ENCODE measurements around the gene B3GNT7. TPM values are rescaled to one million over a fixed set of nuclear protein-coding genes. Genes with fewer than 3 reads are reported as not detected.

The B3GNT7 gene
- total RNA-seq, 2 experiments from 2014 or later: 7.8 to 8.7 TPM

DNA sequence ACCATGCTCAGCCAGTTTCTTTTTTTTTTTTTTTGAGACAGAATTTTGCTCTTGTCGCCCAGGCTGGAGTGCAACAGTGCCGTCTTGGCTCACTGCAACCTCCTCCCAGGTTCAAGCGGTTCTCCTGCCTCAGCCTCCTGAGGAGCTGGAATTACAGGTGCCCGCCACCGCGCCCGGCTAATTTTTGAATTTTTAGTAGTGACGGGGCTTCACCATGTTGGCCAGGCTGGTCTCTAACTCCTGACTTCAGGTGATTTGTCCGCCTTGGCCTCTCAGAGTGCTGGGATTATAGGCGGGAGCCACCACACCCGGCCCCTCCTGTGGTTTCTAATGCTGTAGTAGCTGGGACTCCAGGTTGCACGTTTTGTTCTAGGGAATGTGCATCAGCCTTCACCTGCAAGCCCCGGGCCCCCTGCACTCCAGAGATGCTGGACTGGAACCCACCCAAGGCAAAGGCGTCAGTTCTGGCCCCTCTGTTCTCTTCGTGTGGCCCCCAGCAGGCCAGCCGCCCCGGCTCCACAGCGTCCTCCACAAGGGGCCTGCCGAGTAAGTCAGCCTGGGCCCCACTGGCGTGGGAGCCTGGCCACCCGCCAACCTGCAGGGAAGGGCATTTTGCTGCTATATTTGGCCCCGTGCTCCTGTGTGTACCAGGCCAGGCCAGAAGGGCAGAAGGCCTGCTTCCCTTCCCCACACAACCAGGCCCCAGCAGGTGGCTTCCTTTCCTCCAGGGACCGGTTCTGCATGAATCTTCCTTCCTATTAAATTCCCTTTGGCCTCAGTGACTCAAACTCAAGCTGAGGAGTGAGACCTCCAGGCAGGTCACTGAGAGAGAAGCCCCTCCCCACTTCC lies 25.7 kb upstream of the B3GNT7 start:
- Histone ChIP-seq H4K20me1 (ENCODE audit: insufficient read depth, low read length) (no peaks in the 10 kb centered on the region), H3K9me3 (ENCODE audit: low read length) (no peaks in the 10 kb centered on the region), H3K36me3 (ENCODE audit: insufficient read depth, low read length) (no peaks in the 10 kb centered on the region), H3K4me1 (ENCODE audit: insufficient read depth, low read length, poor library complexity, severe bottlenecking) (peaks cover 2% of the 10 kb centered on the region), H3K4me3 (ENCODE audit: low read depth, low read length, poor library complexity, severe bottlenecking) (no peak overlapping the region), H2AFZ (ENCODE audit: low read length) (no peak overlapping the region), H3K9me2 (ENCODE audit: insufficient read depth, low read length) (no peaks in the 10 kb centered on the region), H3K4me2 (ENCODE audit: low read length) (no peak overlapping the region), H3K79me2 (ENCODE audit: insufficient read depth, low read depth, low read length) (no peaks in the 10 kb centered on the region), H3K27ac (ENCODE audit: low read depth, low read length, poor library complexity, severe bottlenecking) (no peak overlapping the region)
- POLR2A ChIA-PET: no interaction called here
- DNase-seq (ENCODE audit: low spot score): no peak
- TF ChIP-seq EZH2phosphoT487 (IDR thresholded peaks at IDR 0.05; ENCODE audit: borderline replicate concordance, low read depth, low read length): no peak
- no peak for TF ChIP-seq CTCF (conservative IDR thresholded peaks at IDR 0.05; ENCODE audit: low read length)
- no TSS peak for BruUV-seq (replicated peaks)
- CTCF ChIA-PET (ENCODE audit: unreplicated experiment): no interaction called here
- intact Hi-C loops (cut with micrococcal nuclease; ENCODE audit: unreplicated experiment): no loop called here

- Histone ChIP-seq H3K79me2 (ENCODE audit: insufficient read depth, low read depth, low read length) (no peaks in the 10 kb centered on the region), H3K9me2 (ENCODE audit: insufficient read depth, low read length) (no peaks in the 10 kb centered on the region), H3K9me3 (ENCODE audit: low read length) (no peaks in the 10 kb centered on the region), H3K27ac (ENCODE audit: low read depth, low read length, poor library complexity, severe bottlenecking) (no peak overlapping the region), H3K4me3 (ENCODE audit: low read depth, low read length, poor library complexity, severe bottlenecking) (no peak overlapping the region), H3K4me2 (ENCODE audit: low read length) (no peak overlapping the region), H2AFZ (ENCODE audit: low read length) (no peak overlapping the region), H3K4me1 (ENCODE audit: insufficient read depth, low read length, poor library complexity, severe bottlenecking) (no peaks in the 10 kb centered on the region), H3K36me3 (ENCODE audit: insufficient read depth, low read length) (no peaks in the 10 kb centered on the region), H4K20me1 (ENCODE audit: insufficient read depth, low read length) (no peaks in the 10 kb centered on the region)
- intact Hi-C loops (cut with micrococcal nuclease; ENCODE audit: unreplicated experiment): no loop called here
- DNase-seq (ENCODE audit: low spot score): no peak
- no TSS peak for BruUV-seq (replicated peaks)
- TF ChIP-seq EZH2phosphoT487 (IDR thresholded peaks at IDR 0.05; ENCODE audit: borderline replicate concordance, low read depth, low read length) (no peak), CTCF (conservative IDR thresholded peaks at IDR 0.05; ENCODE audit: low read length) (no peak)
- ChIA-PET POLR2A (no interaction called here), CTCF (ENCODE audit: unreplicated experiment) (interaction anchor here (0.6 kb wide), 1 partner anchor 73 kb away, joined by 3 read pairs; no protein-coding TSS in a partner anchor)
Observed at GRCh38 chr2:231370429-231370748, 25.1 kb upstream of the B3GNT7 start.

DNA sequence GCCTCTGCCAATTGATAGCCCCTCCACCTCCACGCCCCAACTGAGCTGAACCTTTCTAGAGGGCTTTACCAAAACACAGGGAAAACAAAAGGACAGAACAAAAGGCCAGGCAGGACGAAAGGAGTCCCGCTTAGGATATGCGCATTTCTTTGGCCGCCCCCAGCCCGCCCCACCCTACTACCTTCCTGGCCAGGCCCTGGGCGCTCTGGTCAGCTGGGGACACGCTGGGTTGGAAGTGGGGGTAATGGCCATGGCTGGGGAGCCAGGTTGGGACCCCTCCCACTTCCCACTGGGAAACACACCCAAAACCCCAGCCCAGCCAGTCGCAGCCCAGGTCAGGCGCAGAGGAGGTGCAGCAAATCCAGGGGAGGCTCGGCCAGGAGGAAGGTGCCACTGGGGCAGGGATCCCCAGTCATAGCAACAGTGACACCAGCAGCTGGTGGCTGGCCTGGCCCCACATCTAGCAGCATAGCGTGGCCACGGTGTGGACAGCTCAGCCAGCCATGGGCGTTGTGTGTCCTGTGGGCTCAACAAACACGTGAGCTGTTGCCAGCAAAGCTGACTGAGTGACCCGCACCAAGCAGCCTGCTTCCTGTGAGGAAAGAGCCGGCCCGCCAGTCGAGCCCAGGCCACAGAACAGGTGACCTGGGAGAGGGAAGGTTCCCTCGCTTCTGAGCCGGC lies 24.6 kb upstream of the B3GNT7 start:
- no peak for TF ChIP-seq CTCF (conservative IDR thresholded peaks at IDR 0.05; ENCODE audit: low read length)
- no peak for TF ChIP-seq EZH2phosphoT487 (IDR thresholded peaks at IDR 0.05; ENCODE audit: borderline replicate concordance, low read depth, low read length)
- no TSS peak for BruUV-seq (replicated peaks)
- H4K20me1 ChIP-seq (ENCODE audit: insufficient read depth, low read length): no peaks in the 10 kb centered on the region
- H2AFZ ChIP-seq (ENCODE audit: low read length): no peak overlapping the region
- H3K4me1 ChIP-seq (ENCODE audit: insufficient read depth, low read length, poor library complexity, severe bottlenecking): no peaks in the 10 kb centered on the region
- H3K36me3 ChIP-seq (ENCODE audit: insufficient read depth, low read length): no peaks in the 10 kb centered on the region
- H3K79me2 ChIP-seq (ENCODE audit: insufficient read depth, low read depth, low read length): no peaks in the 10 kb centered on the region
- intact Hi-C loops (cut with micrococcal nuclease; ENCODE audit: unreplicated experiment): no loop called here
- no peaks in the 10 kb centered on the region for H3K9me3 ChIP-seq (ENCODE audit: low read length)
- CTCF ChIA-PET (ENCODE audit: unreplicated experiment): interaction anchor here (0.6 kb wide), 1 partner anchor 74 kb away, joined by 3 read pairs; no protein-coding TSS in a partner anchor
- no peak overlapping the region for H3K4me2 ChIP-seq (ENCODE audit: low read length)
- no peaks in the 10 kb centered on the region for H3K9me2 ChIP-seq (ENCODE audit: insufficient read depth, low read length)
- DNase-seq (ENCODE audit: low spot score): no peak
- no peak overlapping the region for H3K27ac ChIP-seq (ENCODE audit: low read depth, low read length, poor library complexity, severe bottlenecking)
- POLR2A ChIA-PET: no interaction called here
- no peak overlapping the region for H3K4me3 ChIP-seq (ENCODE audit: low read depth, low read length, poor library complexity, severe bottlenecking)
